HG03442 (cell line): ENCODE data around the gene TAS2R60.

Experiments
- ATAC-seq: cut with Tn5 transposase; IDR thresholded peaks from one replicate; pipeline ENCODE4 v1.9.1; 2021; ENCODE audit warnings: mild to moderate bottlenecking, moderate library complexity; ENCODE audit not compliant: unreplicated experiment

TAS2R60 gene

DNA sequence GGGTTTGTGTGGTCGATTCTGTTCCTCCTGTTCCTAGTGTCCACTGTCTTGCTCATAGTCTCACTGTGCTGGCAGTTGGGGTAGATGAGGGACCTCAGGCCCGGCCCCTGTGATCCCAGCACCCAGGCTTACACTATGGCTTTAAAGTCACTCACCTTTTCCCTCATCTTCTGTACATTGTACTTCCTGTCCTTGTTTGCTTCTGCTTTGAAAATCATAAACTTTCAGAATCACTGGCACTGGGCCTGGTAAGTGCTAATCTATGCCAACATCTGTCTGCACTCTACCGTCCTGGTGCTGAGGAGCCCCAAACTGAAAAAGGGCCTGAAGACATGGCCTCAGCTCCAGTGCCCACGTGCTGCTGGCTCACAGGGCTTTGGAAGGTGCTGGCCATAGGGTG is 5.7 kb upstream of the TAS2R60 start:
- ATAC-seq = no peak

DNA sequence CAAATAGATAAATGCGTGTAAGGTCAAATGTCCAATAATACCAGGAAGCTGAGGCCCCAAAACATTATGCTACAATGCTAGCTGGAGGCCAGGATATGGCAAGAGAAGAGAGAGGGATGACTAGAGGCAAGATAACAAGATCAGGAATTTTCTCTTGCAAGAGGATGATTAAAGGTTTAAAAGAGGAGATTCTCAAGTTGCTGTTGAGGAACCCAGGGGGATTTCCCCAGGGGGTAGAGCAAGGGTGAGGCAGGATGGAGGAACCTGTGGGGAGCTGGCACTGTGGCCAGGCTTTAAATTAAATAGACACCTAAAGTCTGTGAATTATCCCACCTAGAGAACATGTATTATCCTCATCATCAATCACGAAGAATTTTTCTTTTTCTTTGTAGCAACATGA is 3.4 kb upstream of the TAS2R60 start:
- ATAC-seq = no peak

- ATAC-seq = no peak
Measured at GRCh38 chr7:143444063-143444782, 970 bp downstream of the TAS2R60 start.

GRCh38 chr7:143444785-143445184 is 1.5 kb downstream of the TAS2R60 start:
- no peak for ATAC-seq

GRCh38 chr7:143447466-143447865 is 4.2 kb downstream of the TAS2R60 start:
- ATAC-seq = no peak

DNA sequence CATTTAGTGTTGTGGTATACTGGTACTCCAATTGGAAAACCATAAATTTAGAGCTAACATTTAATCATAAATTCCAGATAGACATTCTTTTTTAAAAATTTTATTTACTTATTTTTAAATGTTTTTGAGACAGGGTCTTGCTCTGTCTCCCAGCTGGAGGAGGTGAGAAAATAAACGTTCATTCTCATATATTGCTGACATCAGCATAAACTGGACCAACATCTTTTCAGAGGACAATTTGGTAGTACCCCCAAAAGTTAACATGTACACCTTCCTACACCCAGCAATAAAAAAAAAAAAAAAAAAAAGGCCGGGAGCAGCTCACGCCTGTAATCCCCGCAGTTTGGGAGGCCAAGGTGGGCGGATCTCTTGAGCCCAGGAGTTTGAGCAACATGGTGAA is 5.2 kb downstream of the TAS2R60 start:
- ATAC-seq = no peak

DNA sequence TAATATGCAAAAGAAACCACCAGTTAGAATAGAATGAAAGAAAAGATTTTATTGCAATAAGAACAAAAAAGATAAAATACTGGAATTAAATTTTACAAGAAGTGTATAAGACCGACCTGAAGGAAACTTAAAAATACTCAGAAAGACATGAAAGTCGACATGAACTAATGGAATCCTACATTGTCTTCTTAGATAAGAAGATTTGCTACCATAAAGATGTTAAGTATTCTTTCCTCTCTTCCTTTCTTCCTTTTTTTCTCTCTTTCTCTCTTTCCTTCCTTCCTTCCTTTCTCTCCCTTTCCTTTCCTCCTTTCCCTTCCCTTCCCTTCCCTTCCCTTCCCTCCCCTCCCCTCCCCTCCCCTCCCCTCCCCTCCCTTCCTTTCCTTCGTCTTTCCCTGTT is 6.5 kb downstream of the TAS2R60 start:
- no peak for ATAC-seq

- ATAC-seq = no peak
Measured at GRCh38 chr7:143451122-143451521, 7.9 kb downstream of the TAS2R60 start.

DNA sequence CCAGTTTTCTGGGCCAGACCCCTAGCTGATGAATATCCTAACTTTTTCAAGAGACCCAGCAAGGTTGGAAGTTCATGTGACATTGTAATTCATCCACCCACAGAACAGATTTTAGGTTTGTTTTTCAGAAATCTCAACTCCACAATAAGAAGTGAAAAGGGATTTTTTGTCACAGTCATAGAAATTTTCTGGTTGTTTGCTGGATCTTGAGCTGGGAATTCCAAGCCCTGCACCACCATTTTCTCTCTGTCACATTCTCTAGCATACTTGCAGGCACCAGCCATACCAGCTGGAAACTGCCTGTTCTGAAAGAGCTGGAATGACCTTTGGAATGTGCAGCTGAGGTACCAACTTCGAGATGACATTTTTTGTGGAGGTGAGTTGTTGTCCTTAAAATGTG is 8.5 kb downstream of the TAS2R60 start:
- no peak for ATAC-seq

DNA sequence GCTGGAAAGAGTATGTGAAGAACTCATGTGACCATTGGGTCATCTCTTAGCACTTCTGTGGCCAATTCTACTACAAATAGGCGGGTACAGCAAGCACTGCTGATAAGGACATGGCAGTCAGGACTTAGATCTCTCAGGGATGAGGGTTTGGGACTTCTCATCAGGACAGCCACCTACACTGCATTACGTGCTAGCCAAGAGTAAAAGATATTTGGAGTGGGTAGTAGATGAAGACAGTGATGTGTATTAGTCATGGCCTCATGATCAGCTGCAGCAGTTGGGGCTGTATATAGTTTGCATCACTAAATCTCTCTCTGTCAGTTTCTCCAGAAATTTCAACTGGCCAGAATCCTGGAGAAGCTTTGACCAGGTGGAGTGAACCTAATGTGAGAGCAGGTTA is 9.2 kb downstream of the TAS2R60 start:
- no peak for ATAC-seq

GRCh38 chr7:143454091-143454680 is 10.9 kb downstream of the TAS2R60 start:
- no peak for ATAC-seq

DNA sequence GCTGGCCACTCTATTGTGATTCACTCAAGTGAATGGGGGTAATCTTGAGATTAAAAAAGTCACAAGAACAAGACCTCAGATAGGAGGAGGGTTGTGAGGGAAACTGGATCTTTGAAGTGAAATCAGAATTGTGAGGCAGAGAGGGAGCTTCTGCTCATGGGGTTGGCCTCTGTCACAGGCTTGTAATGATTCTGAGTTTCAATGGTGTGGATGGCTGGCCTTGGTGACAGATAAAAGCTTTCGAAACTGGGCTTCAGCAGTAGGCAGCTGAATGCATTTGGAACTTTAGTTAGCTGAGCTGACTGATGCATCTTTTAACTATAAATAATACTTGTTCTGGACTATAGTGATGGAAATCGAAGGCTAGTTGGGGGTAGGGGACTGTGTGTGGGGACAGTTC is 12.2 kb downstream of the TAS2R60 start:
- ATAC-seq = no peak

GRCh38 chr7:143455942-143456341 is 12.7 kb downstream of the TAS2R60 start:
- no peak for ATAC-seq

- no peak for ATAC-seq
Measured at GRCh38 chr7:143456992-143457793, 13.9 kb downstream of the TAS2R60 start.

- no peak for ATAC-seq
Measured at GRCh38 chr7:143458263-143458662, 15.0 kb downstream of the TAS2R60 start.

DNA sequence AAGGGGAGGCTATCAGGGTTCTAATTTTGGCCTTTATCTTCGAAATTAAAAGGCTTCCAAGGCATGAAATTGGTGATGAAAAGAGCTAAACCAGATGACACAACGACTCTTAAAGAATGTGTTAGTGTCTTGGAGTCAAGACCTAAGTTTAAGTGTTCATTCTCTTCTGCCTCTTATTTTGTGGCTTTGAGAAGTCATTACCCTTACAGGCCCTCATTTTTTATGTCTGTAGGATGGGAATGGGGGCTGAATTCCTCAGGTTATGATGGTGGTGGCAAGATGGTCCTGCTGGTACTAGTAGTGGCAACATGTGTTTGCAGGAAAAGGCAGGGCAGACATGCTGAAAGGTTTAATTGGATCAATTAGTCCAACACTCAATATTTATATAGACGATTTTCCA is 15.4 kb downstream of the TAS2R60 start:
- ATAC-seq = no peak

DNA sequence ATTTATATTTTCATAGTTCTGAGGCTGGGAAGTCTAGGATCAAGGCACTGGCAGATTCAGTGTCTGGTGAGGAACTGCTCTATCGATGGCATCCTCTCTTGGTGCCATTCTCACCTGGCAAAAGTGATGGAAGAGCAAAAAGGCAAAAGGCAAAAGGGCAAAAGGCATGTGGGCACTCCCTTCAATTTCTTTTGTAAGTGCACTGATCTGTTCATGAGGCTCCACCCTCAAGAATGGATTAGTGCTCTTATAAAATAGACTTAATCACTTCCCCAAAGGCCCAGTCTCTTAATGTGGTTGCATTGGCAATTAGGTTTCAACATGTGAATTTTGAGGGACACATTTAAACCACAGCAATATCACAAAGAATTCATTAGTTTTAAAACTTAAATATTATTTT is 16.1 kb downstream of the TAS2R60 start:
- ATAC-seq = no peak

- ATAC-seq = no peak
Measured at GRCh38 chr7:143460271-143460979, 17.2 kb downstream of the TAS2R60 start.

DNA sequence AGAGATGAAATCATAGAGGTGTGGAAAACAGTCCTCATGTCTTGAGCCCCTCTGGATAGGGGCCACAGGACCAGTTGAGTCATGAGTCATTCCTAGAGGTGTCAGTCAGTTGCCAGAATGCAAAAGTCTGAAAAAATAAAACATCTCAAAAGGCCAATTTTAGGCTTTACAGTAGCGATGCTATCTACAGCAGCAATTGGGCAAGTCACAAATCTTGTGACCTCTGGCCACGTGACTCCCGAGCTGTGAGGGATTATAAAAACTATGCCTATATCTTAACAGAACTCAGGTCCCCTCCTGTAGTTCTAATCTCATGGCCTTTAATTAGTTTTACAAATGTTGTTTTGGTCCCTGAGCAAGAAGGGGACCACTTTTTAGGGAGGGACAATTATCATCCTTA is 18.8 kb downstream of the TAS2R60 start:
- ATAC-seq = no peak

DNA sequence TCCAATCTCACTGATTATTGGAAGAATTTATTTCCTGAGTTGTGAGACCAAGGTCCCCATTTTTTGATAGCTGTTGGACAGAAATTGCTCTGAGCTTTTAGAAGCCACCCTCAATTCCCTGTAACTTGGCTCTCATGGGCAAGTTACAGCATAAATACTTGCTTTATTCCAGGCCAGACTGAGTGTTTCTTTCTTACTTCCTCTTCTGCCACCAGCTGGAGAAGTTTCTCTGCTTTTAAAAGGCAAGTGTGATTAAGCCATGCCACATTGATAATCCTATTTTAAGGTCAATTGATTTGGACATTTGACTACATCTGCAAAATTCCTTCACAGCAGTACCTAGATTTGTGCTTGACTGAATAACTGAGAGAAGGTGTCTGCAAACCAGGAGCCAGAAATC is 20.3 kb downstream of the TAS2R60 start:
- ATAC-seq = no peak

DNA sequence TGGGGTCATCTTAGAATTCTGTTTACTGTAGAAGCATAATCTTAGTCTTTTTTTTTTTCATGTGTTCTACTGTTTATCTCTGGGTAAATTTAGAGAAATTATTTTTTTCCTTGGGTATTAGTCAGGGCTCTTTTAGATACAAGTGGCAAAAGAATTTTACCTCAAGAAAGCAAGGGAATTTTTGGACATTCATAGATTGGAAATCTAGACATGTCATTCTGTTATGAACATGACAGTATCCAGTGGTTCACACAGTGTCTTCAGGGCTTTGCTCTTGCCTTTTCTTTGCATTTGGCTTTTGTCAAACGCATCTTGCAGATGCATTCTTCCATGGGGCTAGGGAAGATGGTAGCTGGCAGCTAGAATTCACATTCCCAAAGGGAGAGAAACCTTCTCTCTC is 20.7 kb downstream of the TAS2R60 start:
- no peak for ATAC-seq
